ENCODE results near the gene ACOT8.
A peak's percentile ranks its signal among the peaks of the same experiment; 100 is the strongest.
"Not testable (repeated sequence)": the region's sequence is repeated elsewhere in the genome, so short reads cannot be mapped to it uniquely, and the experiment has no call there.

ACOT8 gene

GRCh38 chr20:45886590-45887345 is 29.6 kb upstream of the ACOT8 start:
- DNase-seq, result no peak

DNA sequence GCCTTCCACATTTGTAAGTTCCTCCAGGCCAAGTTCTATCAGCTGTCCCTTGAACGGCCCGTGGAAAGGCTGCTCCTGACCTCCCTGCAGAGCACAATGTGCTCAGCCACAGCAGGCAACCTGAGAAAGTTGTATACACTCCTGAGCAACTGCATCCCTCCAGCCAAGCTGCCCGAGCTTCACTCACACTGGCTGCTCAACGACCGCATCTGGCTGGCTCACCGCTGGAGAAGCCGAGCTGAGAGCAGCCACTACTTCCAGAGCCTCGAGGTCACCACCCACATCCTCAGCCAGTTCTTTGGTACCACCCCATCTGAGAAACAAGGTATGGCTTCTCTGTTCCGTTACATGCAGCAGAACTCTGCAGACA is 25.9 kb upstream of the ACOT8 start:
- no peak for DNase-seq

DNA sequence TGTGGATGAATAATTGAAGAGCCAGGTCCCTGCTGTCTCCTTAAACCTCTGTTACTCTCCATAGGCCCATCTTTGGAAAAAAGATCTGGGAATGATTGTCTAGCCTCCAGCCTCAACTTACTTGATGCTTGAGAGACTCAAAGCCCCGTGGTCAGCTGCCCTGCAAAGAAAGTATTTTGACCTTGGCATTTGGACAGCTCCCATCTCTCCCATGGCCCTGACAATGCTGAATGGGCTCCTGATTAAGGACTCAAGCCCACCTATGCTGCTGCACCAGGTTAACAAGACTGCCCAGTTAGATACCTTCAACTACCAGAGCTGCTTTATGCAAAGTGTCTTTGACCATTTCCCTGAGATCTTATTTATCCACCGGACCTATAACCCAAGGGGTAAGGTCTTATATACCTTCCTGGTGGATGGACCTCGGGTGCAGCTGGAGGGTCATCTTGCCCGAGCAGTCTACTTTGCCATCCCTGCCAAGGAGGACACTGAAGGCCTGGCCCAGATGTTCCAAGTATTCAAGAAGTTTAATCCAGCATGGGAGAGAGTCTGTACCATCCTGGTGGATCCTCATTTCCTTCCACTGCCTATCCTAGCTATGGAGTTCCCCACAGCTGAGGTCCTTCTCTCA is 25.4 kb upstream of the ACOT8 start:
- no peak for DNase-seq

GRCh38 chr20:45880988-45881788 is 24.0 kb upstream of the ACOT8 start, which contains the start of gene ZSWIM1:
TSS of gene ZSWIM1 (plus strand) at chr20:45881227. CDS start at chr20:45882593, 1,366 bp downstream.
- peak; percentile 98 for DNase-seq

GRCh38 chr20:45878076-45878761 is 21.0 kb upstream of the ACOT8 start:
- DNase-seq, result no peak

GRCh38 chr20:45874576-45874975 is 17.4 kb upstream of the ACOT8 start:
- DNase-seq, result no peak

DNA sequence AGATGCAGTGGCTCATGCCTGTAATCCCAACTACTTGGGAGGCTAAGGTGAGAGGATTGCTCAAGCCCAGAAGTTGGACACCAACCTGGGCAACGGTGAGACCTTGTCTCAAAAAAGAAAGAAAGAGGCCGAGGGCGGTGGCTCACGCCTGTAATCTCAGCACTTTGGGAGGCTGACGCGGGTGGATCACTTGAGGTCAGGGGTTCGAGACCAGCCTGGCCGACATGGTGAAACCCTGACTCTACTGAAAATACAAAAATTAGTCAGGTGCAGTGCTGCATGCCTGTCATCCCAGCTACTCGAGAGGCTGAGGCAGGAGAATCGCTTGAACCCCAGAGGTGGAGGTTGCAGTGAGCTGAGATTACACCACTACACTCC is 16.9 kb upstream of the ACOT8 start:
- DNase-seq, result not testable (repeated sequence)

GRCh38 chr20:45873409-45874103 is 16.4 kb upstream of the ACOT8 start:
- no peak for DNase-seq

DNA sequence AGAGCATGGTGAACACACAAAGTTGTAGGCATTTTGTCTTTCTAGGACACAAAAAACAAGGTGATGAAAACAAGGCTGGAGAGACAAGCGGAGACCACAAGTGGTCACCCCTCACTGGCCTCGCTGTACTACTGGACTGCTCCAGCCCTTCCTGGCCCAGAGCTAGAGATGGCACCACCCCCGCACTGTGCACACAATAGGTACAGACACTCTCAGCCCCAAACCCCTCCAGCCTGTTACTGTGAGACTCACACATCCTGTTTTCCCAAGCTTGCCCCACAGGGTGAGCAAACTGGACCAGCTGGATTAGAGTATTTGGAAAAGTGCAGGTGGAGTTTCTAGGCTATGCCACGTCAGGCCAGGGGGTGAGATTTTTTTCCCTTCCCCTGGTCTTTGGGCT is 15.4 kb upstream of the ACOT8 start:
- no peak for DNase-seq

GRCh38 chr20:45867819-45868176 is 10.6 kb upstream of the ACOT8 start:
- DNase-seq, result no peak

GRCh38 chr20:45867136-45867818 is 10.1 kb upstream of the ACOT8 start:
- no peak for DNase-seq

DNA sequence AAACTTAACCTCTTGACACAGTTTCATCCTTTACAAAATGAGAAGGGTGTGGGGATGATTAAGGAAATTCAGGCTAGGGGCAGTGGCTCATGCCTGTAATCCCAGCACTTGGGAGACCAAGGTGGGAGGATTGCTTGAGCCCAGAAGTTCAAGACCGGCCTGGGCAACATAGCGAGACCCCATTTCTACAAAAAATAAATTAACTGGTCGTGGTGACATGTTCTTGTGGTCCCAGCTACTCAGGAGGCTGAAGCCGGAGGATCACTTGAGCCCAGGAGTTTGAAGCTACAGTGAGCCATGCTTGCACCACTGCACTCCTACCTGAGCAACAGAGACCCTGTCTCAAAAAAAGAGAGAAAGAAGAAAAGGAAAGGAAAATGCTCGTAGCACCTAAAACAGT is 9.3 kb upstream of the ACOT8 start:
- no peak for DNase-seq

DNA sequence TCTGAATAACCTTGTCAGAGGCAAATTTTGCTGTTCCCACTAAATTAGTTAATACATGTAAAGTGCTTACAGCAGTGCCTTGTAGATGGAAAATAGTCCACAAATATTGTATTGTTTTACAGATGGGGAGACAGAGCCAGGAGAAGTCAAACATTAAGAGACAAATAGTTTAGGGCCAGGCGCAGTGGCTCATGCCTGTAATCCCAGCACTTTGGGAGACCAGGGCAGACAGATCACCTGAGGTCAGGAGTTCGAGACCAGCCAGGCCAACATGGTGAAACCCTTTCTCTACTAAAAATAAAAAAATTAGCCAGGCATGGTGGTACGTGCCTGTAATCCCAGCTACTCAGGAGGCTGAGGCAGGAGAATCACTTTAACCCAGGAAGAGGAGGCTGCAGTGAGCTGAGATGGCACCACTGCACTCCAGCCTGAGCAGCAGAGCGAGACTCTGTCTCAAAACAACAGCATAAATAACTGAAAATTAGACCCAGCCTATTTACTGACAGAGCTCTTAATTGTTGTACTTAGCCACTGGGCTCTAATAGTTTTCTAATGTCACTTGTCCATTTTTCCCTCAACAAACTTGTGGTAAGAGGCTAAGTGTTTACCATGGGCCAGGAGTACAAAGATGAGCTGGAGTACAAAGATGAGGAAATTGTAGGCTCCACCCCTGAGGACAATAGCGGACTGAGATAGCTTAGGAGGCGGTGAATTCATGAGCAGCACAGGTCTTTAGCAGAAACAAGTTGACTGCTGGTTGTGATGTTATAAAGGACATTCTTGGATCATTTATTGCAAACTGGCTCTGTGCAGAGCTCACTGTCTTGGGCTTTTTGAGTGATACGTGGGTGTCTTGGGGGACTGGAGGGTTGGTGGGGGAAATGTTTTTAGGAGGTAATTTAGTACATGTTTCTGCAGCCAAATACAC is 6.6 kb upstream of the ACOT8 start:
- DNase-seq, result no peak

DNA sequence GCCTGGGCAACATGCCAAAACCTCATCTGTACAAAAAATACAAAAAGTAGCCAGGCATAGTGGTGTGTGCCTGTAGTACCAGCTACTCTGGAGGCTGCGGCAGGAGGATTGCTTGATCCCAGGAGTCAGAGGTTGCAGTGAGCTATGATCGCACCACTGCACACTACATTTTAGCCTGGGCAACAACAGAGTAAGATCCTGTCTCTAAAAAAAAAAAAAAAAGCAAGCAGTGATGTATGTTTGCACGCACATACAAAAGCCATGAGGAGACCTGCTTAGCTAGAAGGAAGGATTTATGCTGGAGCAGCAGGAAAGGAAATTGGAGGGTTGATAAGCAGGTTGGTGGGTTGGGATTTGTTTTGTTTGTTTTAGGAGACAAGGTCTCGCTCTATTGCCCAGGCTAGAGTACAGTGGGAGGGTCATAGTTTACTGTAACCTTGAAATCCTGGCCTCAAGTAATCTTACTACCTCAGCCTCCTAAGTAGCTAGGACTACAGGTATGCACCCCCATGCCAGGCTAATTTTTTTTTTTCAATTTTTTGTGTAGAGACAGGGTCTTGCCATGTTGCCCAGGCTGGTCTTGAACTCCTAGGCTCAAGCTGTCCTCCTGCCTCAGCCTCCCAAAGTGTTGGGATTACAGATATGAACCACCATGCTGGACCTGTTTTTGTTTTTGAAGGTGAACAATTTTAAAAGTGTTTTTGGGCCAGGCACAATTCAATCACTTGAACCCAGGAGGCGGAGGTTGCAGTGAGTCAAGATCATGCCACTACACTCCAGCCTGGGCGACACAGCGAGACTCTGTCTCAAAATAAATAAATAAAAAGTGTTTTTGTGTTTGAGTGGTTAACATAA is 4.3 kb upstream of the ACOT8 start:
- no peak for DNase-seq

DNA sequence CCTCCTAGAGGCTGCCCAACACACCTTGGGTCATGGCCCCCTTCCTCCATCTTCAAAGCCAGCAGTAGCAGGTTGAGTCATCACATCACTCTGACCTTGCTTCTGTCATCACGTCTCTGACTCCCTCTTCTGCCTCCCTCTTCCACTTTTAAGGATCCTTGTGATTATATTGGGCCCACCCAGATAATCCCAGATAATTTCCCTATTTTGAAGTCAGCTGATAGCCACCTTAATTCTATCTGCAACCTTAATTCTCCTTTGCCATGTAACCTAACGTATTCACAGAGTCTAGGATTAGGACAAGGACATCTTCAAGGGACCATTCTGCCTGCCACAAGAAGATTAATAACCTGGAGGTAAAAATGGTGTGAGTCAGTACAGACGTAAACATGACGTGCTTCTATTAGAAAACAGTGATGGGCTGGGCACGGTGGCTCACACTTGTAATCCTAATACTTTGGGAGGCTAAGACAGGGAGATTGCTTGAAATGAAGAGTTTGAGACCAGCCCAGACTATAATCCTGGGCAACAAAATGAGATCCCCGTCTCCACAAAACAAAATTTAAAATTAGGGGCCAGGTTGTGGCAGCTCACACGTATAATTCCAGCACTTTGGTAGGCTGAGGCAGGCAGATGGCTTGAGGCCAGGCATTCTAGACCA is 3.5 kb upstream of the ACOT8 start:
- peak; percentile 65 for DNase-seq

GRCh38 chr20:45859916-45860315 is 2.7 kb upstream of the ACOT8 start:
- DNase-seq, result no peak

DNA sequence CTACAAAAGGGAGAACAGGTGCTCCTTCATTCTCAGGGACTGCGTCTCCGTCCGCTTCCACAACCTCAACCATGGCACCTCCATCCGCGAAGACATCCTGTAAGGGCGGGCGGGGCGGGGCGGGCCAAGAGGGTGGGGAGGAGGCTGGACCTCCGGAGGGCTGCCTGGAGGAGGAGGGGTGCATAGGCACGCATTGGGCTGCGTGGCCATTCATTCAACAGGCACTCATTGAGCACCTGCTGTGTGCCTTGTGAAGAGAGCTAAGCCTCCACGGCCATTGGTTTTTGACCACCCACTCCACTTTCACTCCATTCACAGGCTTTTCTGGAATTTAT is 657 bp upstream of the ACOT8 start:
- DNase-seq, result no peak

DNA sequence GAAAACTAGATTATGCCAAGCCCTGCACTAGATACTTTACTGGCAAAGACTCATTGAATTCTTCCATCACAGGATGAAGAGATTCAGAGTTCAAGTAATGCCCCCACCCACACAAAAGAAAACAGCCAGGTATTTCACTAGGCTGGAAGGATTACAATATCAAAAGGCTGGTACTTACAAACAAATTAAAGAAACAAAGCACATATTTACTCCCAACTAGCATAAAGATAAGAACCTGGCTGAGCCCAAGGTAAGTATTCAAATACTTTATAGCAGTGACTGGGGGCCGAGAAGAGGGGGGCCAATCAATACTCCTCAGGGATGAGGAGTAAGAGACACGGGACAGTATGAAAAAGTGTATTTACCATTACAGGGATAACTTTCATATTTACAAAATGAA is 3.7 kb downstream of the ACOT8 start:
- no peak for DNase-seq

DNA sequence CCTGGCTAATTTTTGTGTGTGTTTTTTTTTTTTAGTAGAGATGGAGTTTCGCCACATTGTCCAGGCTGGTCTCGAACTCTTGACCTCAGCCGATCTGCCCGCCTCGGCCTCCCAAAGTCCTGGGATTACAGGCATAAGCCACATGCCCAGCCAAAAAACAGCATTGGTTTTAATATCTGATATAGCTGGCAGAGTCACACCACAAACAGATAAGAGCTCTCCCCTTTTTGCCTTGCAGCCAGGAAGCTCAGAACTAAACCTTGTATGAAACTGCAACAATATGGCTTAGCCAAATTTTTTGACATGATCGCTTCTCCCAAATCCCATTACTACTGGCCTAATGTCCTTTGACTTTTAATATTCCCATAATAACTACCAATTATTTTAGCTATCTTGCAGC is 4.9 kb downstream of the ACOT8 start:
- no peak for DNase-seq

GRCh38 chr20:45851501-45851900 is 5.7 kb downstream of the ACOT8 start:
- DNase-seq, result no peak
